Mucosa of descending colon (tissue), 3 donors: ENCODE measurements around the gene DYRK2. TPM values are rescaled to one million over a fixed set of nuclear protein-coding genes. Genes with fewer than 3 reads are reported as not detected.

Source experiments
- ATAC-seq: fragments of 200-7000 bp; cut with Tn5 transposase; one replicate; pipeline ENCODE4 v1.9.1; 2020; ENCODE audit warnings: mild to moderate bottlenecking, moderate library complexity
- DNase-seq, 3 donors: peaks; one replicate each; pipeline ENCODE4 v3.0.0-alpha.2; 2020
- H3K36me3 ChIP-seq: fragments of 200-600 bp; one replicate; pipeline ENCODE4 v1.8.0; 2021; ENCODE audit warnings: low read depth, mild to moderate bottlenecking
- H3K4me1 ChIP-seq: fragments of 200-600 bp; one replicate; pipeline ENCODE4 v1.8.0; 2021; ENCODE audit warnings: low read depth, mild to moderate bottlenecking
- H3K4me3 ChIP-seq: fragments of 200-600 bp; one replicate; pipeline ENCODE4 v1.8.0; 2021; ENCODE audit warnings: mild to moderate bottlenecking
- H3K9me3 ChIP-seq: fragments of 200-600 bp; one replicate; pipeline ENCODE4 v1.8.0; 2021; ENCODE audit warnings: mild to moderate bottlenecking
- CTCF ChIP-seq: fragments of 200-600 bp; IDR thresholded peaks from one replicate; pipeline ENCODE4 v1.8.0; 2022; ENCODE audit warnings: antibody characterized with exemption, mild to moderate bottlenecking
- intact Hi-C, 2 donors: fragments of 100-400 bp; cut with DNase I in 1 of 2; cut with micrococcal nuclease in 1 of 2; formaldehyde crosslinking; loops; one replicate each; pipeline versions ENCODE4 v1.11.0 to v1.11.1; 2022; cut with DNase I, micrococcal nuclease
- total RNA-seq, 3 donors: library from RNA; stranded (reverse); fragmentation: NEBNext Ultra II Directional in 2 of 3; extraction: Animal tissue kit (Norgen Biotek cat#: 25700) in 2 of 3; gene quantifications; one replicate each; pipeline versions ENCODE4 v1.2.1 to v1.2.4, GENCODE V29; 2021 to 2023
- donor health status: DM: no; HTN: no; CAD: no; lungs with moderate emphysema.
- donor health status: DM: no; HTN: no; CAD: no.
- donor health status: DM: no; HTN: yes; CAD: no.

The DYRK2 gene
- total RNA-seq, 3 donors from 2014 or later: 65.2 to 161 (median 111) TPM

- no peaks in the 10 kb centered on the region for H3K36me3 ChIP-seq
- TF ChIP-seq CTCF: no peak
- no peak for DNase-seq
- intact Hi-C loops: no loop called here
- ATAC-seq: no peak
- peaks cover 6% of the 10 kb centered on the region for H3K4me1 ChIP-seq
- H3K4me3 ChIP-seq: no peak overlapping the region
- H3K9me3 ChIP-seq: no peaks in the 10 kb centered on the region
These were observed 28.6 kb downstream of the DYRK2 start for GRCh38 chr12:67677166-67677565.

DNA sequence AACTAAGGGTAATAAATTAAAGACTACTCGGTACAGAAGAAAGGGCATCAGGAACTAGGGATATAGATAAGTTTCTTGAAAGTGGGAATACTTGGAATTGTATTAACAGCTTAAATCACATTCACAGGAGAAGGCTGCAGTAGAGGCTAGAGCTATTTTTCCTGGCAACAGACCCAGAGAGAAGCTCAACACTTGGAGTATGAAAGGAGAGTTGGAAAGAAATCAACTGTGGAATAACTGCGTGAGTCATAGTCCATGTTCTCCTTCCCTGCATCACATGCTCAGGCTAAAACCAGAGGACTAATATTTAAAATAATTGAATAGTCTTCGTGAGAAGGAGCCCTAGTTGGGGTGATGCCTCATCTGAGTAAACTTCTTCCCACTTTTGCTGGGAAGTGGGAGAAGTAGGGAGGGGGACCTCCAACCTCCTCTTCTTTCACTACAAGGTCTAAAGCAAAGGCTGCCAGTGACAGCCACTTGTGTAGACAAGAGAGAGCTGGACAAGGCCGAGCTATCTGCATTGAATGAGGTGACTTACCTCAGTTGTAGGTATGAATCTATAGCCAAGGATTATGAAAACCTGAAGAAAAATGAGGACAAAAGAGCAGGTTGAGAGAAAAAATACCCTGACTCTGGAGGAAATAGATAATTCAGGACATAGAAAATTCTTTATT is 32.7 kb downstream of the DYRK2 start:
- intact Hi-C loops: no loop called here
- H3K4me1 ChIP-seq: peaks cover 6% of the 10 kb centered on the region
- no peak for DNase-seq
- H3K36me3 ChIP-seq: no peaks in the 10 kb centered on the region
- H3K4me3 ChIP-seq: no peak overlapping the region
- ATAC-seq: peak; percentile 38
- no peak for TF ChIP-seq CTCF
- no peaks in the 10 kb centered on the region for H3K9me3 ChIP-seq

- ATAC-seq: no peak
- Histone ChIP-seq H3K4me3 (no peak overlapping the region), H3K9me3 (no peaks in the 10 kb centered on the region), H3K36me3 (no peaks in the 10 kb centered on the region), H3K4me1 (peaks cover 6% of the 10 kb centered on the region)
- TF ChIP-seq CTCF: no peak
- DNase-seq: no peak
- intact Hi-C loops: no loop called here
These were observed 33.5 kb downstream of the DYRK2 start for GRCh38 chr12:67681941-67682620.

GRCh38 chr12:67689385-67689784 is 40.8 kb downstream of the DYRK2 start:
- DNase-seq: no peak
- TF ChIP-seq CTCF: no peak
- Histone ChIP-seq H3K9me3 (no peaks in the 10 kb centered on the region), H3K4me1 (peaks cover 6% of the 10 kb centered on the region), H3K36me3 (no peaks in the 10 kb centered on the region), H3K4me3 (no peak overlapping the region)
- ATAC-seq: peak; percentile 78
- intact Hi-C loops: no loop called here

DNA sequence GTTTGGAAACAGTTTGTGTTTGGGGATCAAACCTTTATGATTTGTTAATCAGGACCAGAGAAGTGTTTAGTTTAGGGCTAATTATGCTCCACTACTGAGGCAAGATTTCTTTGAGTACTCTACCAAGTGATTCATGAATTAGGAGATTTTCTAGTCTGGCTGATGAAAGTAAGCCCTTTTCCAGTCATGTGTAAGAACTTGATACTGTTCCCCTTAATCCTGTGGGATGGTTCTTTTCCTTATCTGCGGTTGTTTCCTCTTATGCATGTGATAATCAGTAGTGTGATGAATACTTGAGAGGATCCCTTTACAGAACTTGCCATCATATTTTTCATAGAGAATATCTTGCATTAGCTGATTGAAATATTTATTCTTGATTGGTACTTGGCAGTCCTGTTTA is 42.1 kb downstream of the DYRK2 start:
- no peak for TF ChIP-seq CTCF
- ATAC-seq (no peak), DNase-seq (no peak)
- no peaks in the 10 kb centered on the region for H3K36me3 ChIP-seq
- no peak overlapping the region for H3K4me3 ChIP-seq
- intact Hi-C loops: no loop called here
- H3K9me3 ChIP-seq: no peaks in the 10 kb centered on the region
- H3K4me1 ChIP-seq: peaks cover 6% of the 10 kb centered on the region
